GM21619 (cell line): ENCODE measurements around the gene SERPINA10.

Experiments used
- ATAC-seq: cut with Tn5 transposase; IDR thresholded peaks from one replicate; pipeline ENCODE4 v1.9.1; 2021; ENCODE audit not compliant: unreplicated experiment

SERPINA10 gene, protein sequence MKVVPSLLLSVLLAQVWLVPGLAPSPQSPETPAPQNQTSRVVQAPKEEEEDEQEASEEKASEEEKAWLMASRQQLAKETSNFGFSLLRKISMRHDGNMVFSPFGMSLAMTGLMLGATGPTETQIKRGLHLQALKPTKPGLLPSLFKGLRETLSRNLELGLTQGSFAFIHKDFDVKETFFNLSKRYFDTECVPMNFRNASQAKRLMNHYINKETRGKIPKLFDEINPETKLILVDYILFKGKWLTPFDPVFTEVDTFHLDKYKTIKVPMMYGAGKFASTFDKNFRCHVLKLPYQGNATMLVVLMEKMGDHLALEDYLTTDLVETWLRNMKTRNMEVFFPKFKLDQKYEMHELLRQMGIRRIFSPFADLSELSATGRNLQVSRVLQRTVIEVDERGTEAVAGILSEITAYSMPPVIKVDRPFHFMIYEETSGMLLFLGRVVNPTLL

DNA sequence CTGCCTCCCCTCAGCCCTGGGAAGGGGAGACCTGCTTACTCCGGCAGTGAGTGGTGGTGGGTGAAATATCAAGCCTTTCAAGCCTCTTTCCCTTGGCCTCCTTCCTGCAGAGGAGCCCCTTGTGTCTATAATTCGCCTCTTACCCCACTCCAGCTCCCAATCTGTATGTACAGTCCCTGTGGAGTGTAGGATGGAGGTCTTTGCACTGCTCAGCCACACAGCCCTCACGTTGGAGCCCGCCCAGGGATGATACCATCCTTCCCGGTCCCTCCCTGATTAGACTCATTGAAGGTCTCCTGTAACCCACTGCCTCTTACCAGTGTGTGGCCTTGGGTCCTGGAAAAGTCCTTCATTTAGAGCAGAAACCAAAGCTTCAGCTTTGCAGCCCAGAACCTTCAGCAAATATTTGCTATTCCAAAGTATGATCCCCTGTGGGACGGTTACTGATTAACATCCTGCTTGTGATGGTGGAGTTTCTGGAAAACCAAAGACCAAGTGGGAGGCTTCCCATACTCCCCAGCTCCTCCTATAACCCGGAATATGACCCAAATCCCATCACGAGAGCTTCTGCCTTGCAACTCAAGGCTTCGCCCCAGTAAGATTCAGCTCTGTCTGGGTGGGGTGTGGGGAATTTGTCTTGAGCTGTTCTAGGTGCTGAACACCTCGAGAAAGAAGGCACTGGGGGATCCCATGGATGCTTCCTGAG is at the start of gene SERPINA10:
TSS of gene SERPINA10 (minus strand) at position 397 of the 706 bp plus-strand sequence. CDS start 2,675 bp downstream, outside the sequence.
- ATAC-seq: no peak

DNA sequence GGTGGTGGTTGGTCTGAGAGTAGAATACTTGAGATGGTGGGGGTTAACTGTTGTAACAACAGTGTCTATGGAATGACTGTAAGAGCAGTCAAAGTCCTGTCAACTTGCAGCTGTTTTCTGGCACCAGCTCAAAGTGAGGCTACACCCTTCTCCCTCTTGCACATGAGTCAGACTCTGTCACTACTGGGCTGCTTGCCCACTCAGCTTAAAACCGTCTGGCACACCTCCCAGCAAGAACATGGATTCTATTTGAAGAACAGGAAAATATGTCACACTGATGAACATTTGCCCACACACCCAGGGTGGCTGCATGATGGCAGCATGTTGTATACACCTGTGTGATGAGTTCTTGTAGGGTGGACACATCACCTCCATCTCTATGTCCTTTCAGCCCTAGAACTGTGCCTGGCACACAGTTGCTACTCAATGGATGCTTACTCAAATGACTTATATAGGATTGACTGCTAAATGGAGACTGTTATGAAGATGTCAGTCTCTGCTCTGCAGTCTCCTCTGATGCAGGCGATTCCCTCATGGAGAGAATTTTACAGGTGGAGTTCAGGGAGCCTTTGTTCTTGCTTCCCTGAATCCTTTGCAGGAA is 49.4 kb upstream of the SERPINA10 start:
- no peak for ATAC-seq

DNA sequence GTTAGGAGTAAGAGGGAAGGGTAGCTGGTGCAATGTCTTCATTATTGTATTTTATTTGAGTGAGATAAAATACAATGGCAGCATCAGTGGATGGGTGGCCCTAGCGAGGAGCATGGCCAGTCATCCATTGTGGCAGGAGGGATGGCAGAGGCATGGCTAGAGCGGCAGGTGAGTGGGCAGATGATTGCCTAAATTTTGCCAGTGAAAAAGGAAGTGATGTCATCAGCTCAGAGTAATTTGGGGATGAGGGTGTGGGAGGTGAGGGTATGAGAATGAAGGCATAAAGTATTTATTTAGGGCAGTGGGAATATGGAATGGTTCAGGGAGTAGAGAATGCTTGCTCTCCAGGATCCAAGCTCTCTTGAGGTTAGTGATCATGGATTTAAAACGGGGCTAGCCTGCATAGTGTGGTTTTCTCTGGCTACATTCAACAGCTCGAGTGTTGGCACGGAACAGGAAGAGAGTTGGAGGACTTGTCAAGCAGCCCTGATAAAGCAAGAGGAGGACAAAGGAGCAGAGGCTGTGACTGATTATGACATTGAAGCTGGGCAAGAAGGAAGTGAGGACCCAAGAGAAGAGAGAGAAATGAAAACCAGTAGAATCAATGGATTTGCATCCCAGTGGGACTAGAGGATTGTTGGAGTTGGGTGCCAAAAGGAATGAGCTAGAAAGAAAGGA is 48.7 kb upstream of the SERPINA10 start:
- no peak for ATAC-seq

DNA sequence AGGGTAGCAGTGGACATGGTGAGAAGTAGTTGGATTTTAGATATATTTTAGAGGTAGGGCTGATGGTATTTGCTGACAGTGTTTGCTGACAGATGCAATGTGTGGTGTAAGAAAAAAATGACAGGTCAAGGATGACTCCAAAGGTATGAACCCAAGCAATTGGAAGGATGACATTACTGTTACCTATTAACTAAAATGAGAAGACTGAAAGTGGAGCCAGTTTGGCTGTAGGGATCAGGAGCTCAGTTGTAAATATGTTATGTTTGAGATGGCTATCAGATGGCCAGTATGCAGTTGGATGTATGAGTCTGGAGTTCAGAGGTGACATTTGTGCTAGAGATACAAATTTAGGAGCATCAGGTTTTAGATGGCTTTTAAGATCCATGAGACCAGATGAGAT is 47.5 kb upstream of the SERPINA10 start:
- no peak for ATAC-seq

DNA sequence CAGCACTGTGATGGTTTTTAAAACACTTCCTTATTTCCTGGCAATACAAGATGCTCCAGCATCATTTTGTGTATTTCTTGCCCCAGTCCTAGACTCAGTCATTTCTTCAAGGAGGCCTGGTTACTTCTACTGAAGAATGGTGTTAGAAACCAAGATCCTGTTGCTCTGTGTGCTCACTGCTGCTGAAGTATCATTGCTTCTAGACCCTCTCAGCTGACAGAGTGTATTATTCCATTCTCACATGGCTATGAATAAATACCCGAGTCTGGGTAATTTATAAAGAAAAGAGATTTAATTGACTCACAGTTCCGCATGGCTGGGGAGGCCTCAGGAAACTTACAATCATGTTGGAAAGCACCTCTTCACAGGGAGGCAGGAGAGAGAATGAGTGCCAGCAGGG is 45.0 kb upstream of the SERPINA10 start:
- ATAC-seq: no peak

DNA sequence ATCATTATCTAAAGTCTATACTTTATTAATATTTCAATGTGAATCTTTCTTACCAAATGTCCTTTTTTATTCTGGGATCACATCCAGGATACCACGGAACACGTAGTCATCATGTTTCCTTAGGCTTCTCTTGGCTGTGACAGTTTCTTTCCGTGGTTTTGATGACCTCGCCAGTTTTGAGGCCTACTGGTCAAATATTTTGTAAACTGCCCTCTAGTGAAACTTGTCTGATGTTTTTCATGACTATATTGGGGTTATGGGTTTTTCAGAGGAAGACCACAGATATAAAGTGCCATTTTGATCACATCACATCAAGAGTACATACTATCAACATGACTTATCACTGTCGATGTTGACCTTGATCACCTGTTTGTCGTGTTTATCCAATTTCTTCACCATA is 44.2 kb upstream of the SERPINA10 start:
- ATAC-seq: no peak

DNA sequence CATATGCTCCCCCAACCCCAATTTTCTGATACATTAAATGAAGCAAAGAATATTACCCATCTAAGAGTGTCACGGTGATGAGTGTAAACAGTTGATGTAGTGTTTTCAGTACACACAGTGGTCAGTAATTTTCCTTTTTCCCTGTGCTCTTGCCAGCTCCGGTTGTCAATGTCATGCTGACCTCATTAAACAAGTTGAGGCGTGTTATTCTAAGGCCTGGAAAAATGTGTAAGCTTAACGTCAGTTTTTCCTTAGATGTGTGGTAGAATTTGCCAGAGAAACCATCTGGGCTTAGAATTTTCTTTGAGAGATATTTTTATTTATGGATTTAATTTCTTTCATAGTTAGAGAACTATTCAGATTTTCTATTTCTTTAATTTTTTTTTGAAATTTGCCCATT is 41.8 kb upstream of the SERPINA10 start:
- ATAC-seq: no peak

DNA sequence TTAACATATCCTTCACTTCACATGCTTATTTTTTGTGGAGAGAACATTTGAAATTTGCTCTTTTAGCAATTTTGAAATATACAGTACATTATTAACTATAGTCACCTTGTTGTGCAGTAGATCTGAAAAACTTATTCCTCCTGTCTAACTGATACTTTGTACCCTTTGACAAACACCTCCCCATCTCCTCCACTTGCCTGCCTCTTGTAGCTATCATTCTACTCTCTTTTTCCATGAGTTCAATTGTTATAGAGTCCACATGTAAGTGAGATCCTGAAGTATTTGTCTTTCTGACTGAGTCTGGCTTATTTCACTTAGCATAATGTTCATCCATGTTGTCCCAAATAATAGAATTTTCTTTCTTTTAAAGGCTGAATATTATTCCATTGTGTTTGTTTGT is 39.5 kb upstream of the SERPINA10 start:
- ATAC-seq: no peak

DNA sequence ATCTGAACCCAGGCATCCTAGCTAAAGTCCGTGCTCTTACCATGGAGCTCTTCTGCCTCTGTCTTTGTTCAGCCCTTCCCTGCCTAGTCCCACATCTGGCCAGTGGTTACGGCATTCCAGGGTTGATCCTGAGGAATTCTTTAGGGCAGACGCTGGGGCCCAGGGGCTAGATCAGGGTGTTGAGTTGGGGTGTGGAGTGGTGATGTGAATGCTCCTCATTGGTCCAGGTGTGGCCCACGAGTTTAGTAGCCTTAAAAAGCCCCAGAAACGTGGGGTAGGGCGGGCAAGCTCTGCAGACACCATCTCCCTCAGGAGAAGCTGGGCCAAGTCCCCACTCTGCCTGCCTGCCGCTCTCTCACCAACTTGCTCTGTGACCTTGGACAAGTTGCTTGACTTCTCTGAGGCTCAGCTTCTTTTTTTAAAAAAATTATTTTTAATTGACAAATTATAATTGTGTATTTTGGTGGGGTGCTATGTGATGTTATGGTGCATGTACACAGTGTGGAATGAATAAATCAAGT is 39.1 kb upstream of the SERPINA10 start:
- no peak for ATAC-seq

DNA sequence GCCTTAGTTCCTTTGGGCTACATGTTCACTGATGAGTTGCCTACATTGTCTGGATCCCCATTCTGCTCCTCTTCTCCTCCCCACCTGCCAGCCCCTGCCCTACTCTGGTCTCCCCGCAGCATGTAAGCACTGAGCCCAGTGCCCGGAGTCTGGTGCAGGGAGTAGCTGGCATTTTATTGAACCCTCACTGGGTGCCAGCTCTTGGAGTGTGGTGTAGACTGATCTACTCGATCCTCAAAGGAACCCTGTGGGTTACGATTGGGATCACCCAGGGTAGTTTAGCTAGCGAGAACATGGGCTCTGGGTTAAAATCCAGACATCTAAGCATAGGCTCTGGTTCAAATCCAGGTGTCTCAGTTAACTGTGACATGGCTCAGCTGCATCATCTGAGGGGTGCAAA is 38.4 kb upstream of the SERPINA10 start:
- no peak for ATAC-seq

DNA sequence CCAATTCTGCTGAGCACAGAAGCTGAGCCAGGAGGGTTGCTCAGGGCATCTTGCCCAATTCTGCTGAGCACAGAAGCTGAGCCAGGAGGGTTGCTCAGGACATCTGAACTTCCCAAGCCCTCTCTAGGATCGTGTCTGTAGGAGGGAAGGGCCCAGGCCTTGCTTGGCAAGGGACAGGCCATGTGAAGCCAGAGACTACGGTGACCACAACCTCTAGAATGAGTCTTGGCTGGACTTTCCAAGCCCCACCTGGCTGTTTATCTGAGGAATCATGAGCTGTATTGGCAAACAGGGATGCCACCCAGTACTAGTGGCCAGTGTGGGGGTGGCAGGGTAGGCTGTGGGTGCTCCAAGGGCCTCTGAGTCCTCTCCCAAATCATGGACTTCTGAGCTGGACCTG is 37.8 kb upstream of the SERPINA10 start:
- ATAC-seq: no peak

DNA sequence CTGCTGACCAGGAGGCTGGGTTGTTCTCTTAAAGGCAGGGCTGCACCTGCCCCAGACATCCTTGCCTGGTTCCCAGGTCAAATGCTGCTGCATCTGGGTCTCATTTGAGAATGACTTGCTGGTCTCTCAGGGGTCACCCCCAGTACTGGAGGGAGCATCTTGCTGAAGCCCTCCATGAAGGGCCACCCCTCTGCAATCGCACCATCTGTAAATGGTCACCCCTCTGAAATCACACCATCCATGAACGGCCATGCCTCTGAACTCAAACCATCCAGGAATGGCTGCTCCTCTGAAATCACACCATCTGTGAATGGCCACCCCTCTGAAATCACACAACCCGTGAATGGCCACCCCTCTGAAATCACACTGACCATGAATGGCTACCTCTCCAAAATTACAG is 37.4 kb upstream of the SERPINA10 start:
- no peak for ATAC-seq

DNA sequence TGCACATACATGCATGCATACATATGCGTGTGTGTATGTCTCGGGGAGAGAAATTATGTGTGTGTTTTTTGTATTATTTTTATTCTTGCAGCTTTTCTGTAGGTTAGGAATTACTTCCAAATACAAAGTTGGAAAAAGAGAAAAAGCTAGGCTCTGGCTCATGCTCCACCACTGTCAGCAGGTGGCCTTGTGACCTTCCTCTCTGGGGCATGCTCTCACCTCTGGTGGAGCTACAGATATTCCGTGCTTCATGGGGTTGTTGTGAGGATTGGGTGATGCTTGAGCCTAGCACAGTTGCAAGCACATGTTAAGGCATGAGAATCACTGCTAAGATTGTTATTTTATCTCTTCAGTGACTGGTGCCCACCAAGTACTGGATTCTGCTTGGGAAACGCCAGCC is 36.8 kb upstream of the SERPINA10 start:
- no peak for ATAC-seq

DNA sequence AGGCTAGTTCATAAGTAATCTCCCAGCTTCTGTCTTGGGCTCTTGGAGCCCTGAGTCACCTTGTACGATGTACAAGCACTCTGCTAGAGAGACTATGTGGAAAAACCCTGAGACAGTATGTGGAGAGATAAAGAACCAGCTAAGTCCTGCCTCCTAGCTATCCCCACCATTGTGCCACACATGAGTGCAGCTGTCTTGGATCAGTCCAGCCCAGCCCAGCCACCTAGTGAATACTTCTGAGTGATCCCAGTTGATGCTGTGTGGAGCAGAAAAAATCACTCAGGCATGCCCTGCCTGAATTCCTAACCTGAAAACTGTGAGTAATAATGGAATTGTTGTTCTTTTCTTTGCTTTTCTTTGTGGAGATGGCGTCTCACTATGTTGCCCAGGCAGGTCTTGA is 35.1 kb upstream of the SERPINA10 start:
- ATAC-seq: no peak

DNA sequence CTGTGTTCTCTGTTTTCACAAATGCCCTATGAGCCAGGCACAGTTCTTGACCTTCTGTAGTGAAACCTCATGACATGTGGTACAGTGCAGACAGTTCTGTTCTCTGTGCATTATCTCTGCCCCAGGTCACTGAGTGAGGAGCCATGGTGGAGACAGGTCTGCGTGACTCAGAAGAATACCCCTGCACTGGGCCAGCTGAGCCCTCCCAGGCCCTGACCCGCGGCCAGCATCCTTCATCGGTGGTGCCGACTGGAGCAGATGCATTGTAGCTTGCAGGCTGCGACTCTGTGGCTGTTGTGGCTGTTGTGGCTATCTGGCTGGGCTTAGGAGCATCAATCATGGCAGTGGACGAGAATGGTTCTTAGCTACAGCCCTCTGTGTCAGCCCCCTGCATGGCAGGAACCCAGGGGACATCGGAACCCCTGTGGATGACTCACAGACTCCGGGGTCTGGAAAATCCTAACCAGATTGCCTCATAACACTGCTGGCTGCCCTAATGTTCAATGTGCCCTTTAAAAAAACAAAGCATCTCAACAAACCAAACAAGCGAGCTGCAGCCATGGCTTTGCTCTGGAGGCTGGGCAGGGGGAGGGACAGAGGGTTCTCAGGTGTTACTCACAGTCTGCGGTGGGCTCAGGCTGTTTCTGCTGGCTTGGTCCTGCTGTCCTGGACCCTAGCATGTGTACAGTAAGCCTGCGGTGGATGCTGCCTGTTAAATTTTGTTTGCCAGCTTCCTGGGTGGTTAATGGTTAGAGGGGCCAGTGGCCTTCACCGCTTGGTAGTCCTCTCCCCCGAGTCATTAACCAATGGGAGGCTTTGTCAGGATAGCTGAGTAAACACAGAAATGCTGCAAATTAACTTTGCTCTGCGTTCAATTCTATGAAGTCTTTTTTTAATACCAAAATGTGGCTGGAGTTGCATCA is 29.8 kb upstream of the SERPINA10 start, which contains the start of gene SERPINA6:
TSS of gene SERPINA6 (minus strand) at position 689 of the 923 bp plus-strand sequence. CDS start 8,688 bp downstream, outside the sequence.
- no peak for ATAC-seq

DNA sequence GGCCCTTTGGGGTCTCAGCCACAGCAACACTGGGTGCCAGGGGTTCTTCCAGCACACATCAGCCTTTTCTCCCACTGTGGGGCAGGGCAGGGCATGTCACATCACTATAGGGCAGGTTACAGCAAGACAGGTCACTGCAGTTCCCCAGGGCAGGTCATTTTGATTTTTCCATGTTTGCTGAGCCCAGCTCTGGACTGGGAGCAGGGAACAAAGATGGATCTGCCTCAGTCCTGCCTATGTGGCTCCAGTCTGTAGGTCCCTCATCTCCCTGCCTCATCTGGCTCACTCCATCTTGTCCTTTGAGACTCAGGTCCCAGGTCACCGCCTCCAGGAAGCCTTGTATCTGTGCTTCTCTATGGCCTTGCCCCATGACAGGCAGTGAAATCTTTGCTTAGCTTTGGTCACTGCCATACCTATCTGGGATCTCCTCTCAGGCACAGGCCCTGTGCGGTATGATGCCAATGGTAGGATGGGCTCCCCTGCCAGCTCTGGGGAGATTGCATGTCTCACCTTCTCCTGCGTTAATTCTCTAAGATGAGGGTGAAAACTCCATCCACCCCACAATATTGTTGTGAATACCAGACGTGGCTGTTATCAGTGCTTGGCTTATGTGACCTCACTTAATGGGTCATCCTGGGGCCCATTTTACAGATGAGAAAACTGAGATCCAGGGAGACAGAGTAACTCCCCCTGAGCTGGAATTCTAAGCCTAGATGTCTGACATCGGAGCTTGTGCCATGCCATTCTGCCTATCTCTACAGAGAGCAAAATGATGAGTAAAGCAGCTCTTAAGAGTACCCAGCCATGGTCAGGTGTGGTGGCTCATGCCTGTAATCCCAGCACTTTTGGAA is 28.6 kb upstream of the SERPINA10 start:
- ATAC-seq: no peak

DNA sequence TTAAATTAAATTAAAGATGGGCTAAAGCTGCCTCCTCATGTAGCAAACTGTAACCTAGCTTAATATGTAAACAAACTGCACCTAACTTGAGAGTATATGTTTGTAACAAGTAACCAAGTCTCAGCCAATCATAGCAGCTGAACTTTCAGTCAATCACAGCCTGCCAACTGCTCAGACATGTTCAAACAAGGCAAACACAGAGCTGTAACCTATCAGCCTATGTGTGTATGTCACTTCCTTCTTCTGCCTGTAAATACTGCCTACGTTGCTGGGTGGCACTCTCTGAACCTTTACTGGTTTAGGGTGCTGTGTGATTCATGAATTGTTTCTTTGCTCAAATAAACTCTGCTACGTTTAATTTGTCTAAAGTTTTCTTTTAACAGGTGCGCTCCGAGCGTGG is 27.2 kb upstream of the SERPINA10 start:
- ATAC-seq: no peak

DNA sequence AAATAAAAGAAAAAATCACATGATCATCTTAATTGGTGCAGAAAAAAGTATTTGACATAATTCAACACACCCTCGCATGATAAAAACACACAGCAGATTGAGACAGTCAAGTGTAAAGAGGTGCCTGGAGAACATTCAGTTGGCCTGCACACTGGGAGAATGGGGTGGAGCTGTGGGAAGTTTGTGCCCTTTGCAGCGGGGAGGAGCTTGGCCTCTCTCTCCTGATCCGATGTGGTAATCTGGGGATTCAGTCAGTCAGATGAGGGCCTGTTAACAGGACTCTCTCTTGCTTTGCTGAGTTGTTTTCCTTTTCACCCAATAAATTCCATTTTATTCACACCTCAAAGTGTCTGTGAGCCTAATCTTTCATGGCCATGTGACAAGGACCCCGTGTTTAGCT is 24.2 kb upstream of the SERPINA10 start:
- ATAC-seq: no peak

DNA sequence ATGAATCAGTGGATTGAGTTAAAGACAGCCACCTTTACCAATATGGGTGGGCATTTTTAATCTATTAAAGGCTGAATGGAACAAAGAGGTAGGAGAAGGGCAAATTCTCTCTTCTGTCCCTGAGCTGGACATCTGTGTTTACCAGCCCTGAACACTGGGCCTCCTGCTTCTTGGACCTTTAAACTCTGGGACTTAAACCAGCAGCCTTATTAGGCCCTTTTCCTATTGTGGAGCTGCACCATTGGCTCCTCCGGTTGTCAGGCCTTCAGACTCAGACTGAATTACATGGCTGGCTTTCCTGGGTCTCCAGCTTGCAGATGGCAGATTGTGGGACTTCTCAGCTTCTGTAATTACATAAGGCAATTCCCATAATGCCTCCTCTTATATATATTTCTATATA is 23.6 kb upstream of the SERPINA10 start:
- no peak for ATAC-seq
